Osteocyte (in vitro differentiated cells): ENCODE data around the gene CAMK2B. TPM values are rescaled to one million over a fixed set of nuclear protein-coding genes. Genes with fewer than 3 reads are reported as not detected.

Experiments used
- DNase-seq: peaks from one replicate; pipeline ENCODE4 v3.0.0; 2021; ENCODE audit warnings: mixed read lengths; ENCODE audit not compliant: unreplicated experiment; ENCODE audit errors: extremely low spot score
- H3K27ac Mint-ChIP-seq: one replicate; pipeline ENCODE4 v1.8.0; 2021; ENCODE audit warnings: mild to moderate bottlenecking, mixed read lengths; ENCODE audit not compliant: unreplicated experiment
- H3K27me3 Mint-ChIP-seq: one replicate; pipeline ENCODE4 v1.8.0; 2021; ENCODE audit warnings: mixed read lengths; ENCODE audit not compliant: unreplicated experiment
- H3K36me3 Mint-ChIP-seq: one replicate; pipeline ENCODE4 v1.8.0; 2021; ENCODE audit warnings: mixed read lengths; ENCODE audit not compliant: unreplicated experiment
- H3K4me1 Mint-ChIP-seq: one replicate; pipeline ENCODE4 v1.8.0; 2021; ENCODE audit warnings: mixed read lengths; ENCODE audit not compliant: unreplicated experiment
- H3K4me3 Mint-ChIP-seq: one replicate; pipeline ENCODE4 v1.8.0; 2021; ENCODE audit warnings: mild to moderate bottlenecking, moderate library complexity, mixed read lengths; ENCODE audit not compliant: unreplicated experiment
- H3K9me3 Mint-ChIP-seq: one replicate; pipeline ENCODE4 v1.8.0; 2021; ENCODE audit warnings: mixed read lengths; ENCODE audit not compliant: unreplicated experiment
- total RNA-seq: library from RNA; stranded (reverse); gene quantifications from 2 replicates; pipeline ENCODE4 v1.2.1, GENCODE V29; 2021
- TF ChIP-seq, protein P1 (sequence below): fragments of 200-600 bp; sonication (generic); IDR thresholded peaks from 2 replicates; pipeline ENCODE4 v1.5.0; 2021; ENCODE audit warnings: antibody characterized with exemption, mild to moderate bottlenecking, moderate library complexity

CAMK2B gene
- total RNA-seq, 1 donor from 2014 or later: not detected

DNA sequence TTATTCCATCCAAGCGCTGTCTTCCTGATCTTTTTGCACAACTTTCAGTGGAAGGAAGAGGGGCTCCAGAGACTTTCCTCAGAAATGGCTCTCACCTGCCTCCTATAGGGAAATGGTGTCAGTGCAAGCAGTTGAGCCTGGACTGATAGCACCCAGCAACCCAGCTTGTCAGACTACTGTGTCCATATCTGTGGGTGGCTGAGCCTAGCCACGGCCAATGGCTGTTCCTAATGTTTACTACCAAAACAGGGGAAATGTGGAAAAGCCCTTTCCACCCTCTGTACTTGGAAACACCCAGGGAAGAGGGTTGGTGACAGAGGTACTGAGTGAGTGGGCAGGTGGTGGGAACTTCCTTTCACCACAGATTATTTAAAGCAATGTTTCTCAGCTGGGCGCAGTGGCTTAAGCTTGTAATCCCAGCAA, 128.9 kb downstream of the CAMK2B start:
- no peak for DNase-seq
- Mint-ChIP-seq H3K27me3 (peaks cover 26% of the 10 kb centered on the region), H3K4me3 (no peak overlapping the region), H3K9me3 (no peaks in the 10 kb centered on the region), H3K27ac (no peak overlapping the region), H3K36me3 (no peaks in the 10 kb centered on the region), H3K4me1 (peaks cover 1% of the 10 kb centered on the region)
- TF ChIP-seq, protein P1, sequence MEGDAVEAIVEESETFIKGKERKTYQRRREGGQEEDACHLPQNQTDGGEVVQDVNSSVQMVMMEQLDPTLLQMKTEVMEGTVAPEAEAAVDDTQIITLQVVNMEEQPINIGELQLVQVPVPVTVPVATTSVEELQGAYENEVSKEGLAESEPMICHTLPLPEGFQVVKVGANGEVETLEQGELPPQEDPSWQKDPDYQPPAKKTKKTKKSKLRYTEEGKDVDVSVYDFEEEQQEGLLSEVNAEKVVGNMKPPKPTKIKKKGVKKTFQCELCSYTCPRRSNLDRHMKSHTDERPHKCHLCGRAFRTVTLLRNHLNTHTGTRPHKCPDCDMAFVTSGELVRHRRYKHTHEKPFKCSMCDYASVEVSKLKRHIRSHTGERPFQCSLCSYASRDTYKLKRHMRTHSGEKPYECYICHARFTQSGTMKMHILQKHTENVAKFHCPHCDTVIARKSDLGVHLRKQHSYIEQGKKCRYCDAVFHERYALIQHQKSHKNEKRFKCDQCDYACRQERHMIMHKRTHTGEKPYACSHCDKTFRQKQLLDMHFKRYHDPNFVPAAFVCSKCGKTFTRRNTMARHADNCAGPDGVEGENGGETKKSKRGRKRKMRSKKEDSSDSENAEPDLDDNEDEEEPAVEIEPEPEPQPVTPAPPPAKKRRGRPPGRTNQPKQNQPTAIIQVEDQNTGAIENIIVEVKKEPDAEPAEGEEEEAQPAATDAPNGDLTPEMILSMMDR: peak; percentile 78

DNA sequence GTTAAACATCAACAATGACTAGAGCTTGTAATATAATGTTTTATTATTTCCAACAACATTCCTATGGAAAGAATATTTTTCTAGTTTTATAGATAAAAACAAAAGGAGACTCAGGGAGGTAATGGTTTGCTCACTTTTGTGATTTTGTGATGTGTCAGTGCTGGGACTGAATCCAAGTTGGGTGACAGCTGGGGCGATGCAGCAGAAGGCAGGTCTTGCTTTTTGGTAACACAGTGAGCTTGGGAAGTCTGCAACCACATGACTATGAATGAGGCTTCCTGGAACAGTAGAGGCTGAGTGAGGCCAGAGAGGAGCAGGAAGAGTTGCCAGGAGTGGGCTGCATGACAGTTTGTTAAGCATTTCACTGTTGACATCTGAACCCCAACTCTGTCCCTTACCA, 129.5 kb downstream of the CAMK2B start:
- no peaks in the 10 kb centered on the region for H3K36me3 Mint-ChIP-seq
- no peaks in the 10 kb centered on the region for H3K4me1 Mint-ChIP-seq
- no peak overlapping the region for H3K27ac Mint-ChIP-seq
- H3K27me3 Mint-ChIP-seq: peaks cover 31% of the 10 kb centered on the region
- H3K9me3 Mint-ChIP-seq: no peaks in the 10 kb centered on the region
- no peak for DNase-seq
- TF ChIP-seq, protein P1: no peak
- H3K4me3 Mint-ChIP-seq: no peak overlapping the region

DNA sequence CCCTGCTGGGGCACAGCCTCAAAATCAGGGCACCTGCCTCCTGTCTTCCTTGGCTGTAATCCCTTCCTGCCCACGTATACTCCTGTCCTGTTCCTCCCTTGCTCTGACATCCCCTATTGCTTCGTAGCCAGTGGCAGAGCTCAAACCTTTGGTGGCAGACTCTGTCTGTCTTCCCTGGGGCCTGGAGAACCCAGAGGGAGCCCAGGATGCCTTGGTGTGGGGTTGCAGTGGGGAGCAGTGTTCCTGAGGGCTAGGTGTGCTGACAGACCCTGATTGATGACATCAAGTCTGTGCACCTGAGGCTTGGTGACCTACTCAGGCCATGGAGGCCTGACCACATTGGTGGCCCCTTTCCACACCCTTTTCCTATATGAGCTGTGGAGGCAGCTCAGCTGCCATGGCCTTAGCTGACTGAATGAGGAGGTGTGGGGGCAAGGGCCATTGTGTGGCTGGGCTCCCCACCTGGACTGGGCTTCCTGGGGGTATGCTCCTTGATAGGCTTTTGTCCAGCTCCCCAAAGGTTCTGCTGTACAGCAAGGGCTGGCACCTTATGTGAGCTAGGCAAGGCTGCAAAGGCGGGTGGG, 130.7 kb downstream of the CAMK2B start:
- DNase-seq: no peak
- Mint-ChIP-seq H3K27me3 (peaks cover 37% of the 10 kb centered on the region), H3K4me1 (no peaks in the 10 kb centered on the region), H3K4me3 (no peak overlapping the region), H3K9me3 (no peaks in the 10 kb centered on the region), H3K36me3 (no peaks in the 10 kb centered on the region), H3K27ac (no peak overlapping the region)
- TF ChIP-seq, protein P1: no peak

DNA sequence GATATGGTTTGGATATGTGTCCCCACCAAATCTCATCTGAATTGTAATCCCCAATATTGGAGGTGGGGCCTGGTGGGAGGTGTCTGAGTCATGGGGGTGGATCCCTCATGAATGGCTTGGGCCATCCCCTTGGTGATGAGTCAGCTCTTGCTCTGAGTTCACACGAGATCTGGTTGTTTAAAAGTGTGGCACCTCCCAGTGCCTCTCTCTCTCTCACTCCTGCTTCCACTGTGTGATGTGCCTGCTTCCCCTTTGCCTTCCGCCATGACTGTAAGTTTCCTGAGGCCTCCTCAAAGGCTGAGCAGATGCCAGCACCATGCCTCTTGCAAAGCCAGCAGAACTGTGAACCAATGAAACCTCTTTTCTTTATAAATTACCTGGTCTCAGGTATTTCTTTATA, 131.3 kb downstream of the CAMK2B start:
- H3K9me3 Mint-ChIP-seq: no peaks in the 10 kb centered on the region
- no peak for DNase-seq

DNA sequence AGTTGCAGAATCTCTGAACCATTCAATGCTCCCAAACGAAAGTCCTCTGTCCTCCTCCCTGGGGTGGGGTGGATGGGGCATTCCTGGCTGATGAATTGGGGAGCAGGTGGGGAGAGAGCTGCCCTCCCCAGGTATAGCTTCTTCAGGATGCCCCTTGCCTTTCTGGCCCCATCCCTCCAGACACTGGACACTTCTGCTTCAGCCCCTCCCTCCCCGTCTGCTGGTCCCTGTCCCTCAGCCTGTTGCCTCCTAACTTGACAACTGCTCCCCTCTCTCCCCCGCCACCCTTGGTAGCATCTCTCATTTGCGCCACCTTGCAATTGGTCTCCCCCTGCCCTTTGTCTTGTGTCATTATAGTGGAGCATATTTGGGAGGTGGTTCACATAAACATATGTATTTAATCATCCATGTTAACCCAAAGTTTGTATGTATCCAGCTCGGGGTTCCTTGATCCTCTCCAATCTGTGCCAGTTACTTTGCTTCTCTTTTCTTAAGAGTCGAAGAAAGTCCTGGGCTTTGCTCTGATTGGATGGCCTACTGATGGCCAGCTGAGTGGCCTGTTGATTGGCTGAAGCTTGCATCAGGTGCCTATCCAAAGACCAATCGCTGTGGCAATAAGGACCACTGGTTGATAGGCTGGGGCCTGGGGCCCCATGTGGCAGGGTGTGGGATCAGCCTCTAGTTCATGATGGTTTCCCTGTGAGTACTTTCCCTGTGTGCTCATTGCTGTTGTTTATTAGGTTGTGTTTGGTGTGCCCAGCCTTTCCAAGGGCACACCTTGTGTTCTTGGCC, 132.2 kb downstream of the CAMK2B start:
- Mint-ChIP-seq H3K36me3 (no peaks in the 10 kb centered on the region), H3K4me3 (no peak overlapping the region), H3K27me3 (peaks cover 34% of the 10 kb centered on the region), H3K4me1 (no peaks in the 10 kb centered on the region), H3K9me3 (no peaks in the 10 kb centered on the region), H3K27ac (no peak overlapping the region)
- no peak for DNase-seq
- TF ChIP-seq, protein P1: no peak

More for the DNA sequence above, 131.3 kb downstream of the CAMK2B start:
- no peak overlapping the region for H3K4me3 Mint-ChIP-seq
- TF ChIP-seq, protein P1: no peak
- peaks cover 36% of the 10 kb centered on the region for H3K27me3 Mint-ChIP-seq
- no peaks in the 10 kb centered on the region for H3K4me1 Mint-ChIP-seq
- no peaks in the 10 kb centered on the region for H3K36me3 Mint-ChIP-seq
- H3K27ac Mint-ChIP-seq: no peak overlapping the region
